T-cell (primary cell): ENCODE results near the gene MNAT1. TPM values are rescaled to one million over a fixed set of nuclear protein-coding genes. Genes with fewer than 3 reads are reported as not detected.

Experiments used
- ATAC-seq, 4 experiments: fragments of 200-7000 bp in 3 of 4; fragments of 150-1000 bp in 1 of 4; cut with Tn5 transposase; replicated peaks in 1 of 4; 1 replicate in 3 of 4; 2 replicates in 1 of 4; pipeline ENCODE4 v1.10.0; 2021; ENCODE audit warnings: moderate library complexity in 3 of 4, mild to moderate bottlenecking in 2 of 4, moderate number of reproducible peaks in 1 of 4
- CTCF ChIA-PET, 2 donors: fragments of 300-600 bp; sonication (Branson Sonifier 250); formaldehyde crosslinking; loops; one replicate each; lab custom pipeline; 2022; ENCODE audit warnings: antibody characterized with exemption in 2 of 2; lab: Charles Lee
- POLR2A ChIA-PET, 2 donors: fragments of 300-600 bp; sonication (Branson Sonifier 250); formaldehyde crosslinking; loops; one replicate each; lab custom pipeline; 2022; ENCODE audit warnings: antibody characterized with exemption in 2 of 2; lab: Charles Lee
- DNase-seq, 35 experiments: peaks; one replicate each; pipeline versions ENCODE4 v3.0.0 to v3.0.0-alpha.2; 2013 to 2023
- H3K27ac ChIP-seq: one replicate; pipeline ENCODE4 v1.5.1; 2013; ENCODE audit warnings: low read length
- H3K27me3 ChIP-seq, 2 experiments: replicated peaks in 1 of 2; 1 replicate in 1 of 2; 2 replicates in 1 of 2; pipeline versions ENCODE4 v1.6.1 to v1.7.0; 2013; ENCODE audit warnings: low read length in 1 of 2, mixed read lengths in 1 of 2; ENCODE audit not compliant: control insufficient read depth in 2 of 2, insufficient read depth in 2 of 2; ENCODE audit errors: extremely low read depth in 1 of 2
- H3K36me3 ChIP-seq, 2 donors: 1 replicate in 1 of 2; 2 replicates in 1 of 2; pipeline versions ENCODE4 v1.6.1 to v1.7.0; 2013; ENCODE audit warnings: low read length in 1 of 2; ENCODE audit not compliant: control insufficient read depth in 2 of 2, insufficient read depth in 1 of 2; ENCODE audit errors: extremely low read depth in 1 of 2
- H3K4me1 ChIP-seq, 2 experiments: 1 replicate in 1 of 2; 2 replicates in 1 of 2; pipeline versions ENCODE4 v1.6.1 to v1.7.0; 2013; ENCODE audit warnings: low read length in 2 of 2, mixed read lengths in 1 of 2; ENCODE audit not compliant: insufficient read depth in 2 of 2, control insufficient read depth in 1 of 2; ENCODE audit errors: extremely low read depth in 1 of 2
- H3K4me3 ChIP-seq, 2 donors: 1 replicate in 1 of 2; 2 replicates in 1 of 2; pipeline versions ENCODE4 v1.5.1 to v1.7.0; 2013; ENCODE audit warnings: mild to moderate bottlenecking in 2 of 2, low read length in 1 of 2, moderate library complexity in 1 of 2; ENCODE audit not compliant: control insufficient read depth in 1 of 2; ENCODE audit errors: extremely low read depth in 1 of 2
- H3K9me3 ChIP-seq: 2 replicates; pipeline ENCODE4 v1.7.0; 2013
- H3K27ac Mint-ChIP-seq, 2 donors: one replicate each; pipeline ENCODE4 v1.8.0; 2020 to 2021; ENCODE audit warnings: mild to moderate bottlenecking in 2 of 2, mixed read lengths in 2 of 2
- H3K27me3 Mint-ChIP-seq, 2 donors: one replicate each; pipeline ENCODE4 v1.8.0; 2021 to 2022; ENCODE audit warnings: mixed read lengths in 2 of 2
- H3K36me3 Mint-ChIP-seq: one replicate; pipeline ENCODE4 v1.8.0; 2021; ENCODE audit warnings: mixed read lengths
- H3K4me1 Mint-ChIP-seq, 3 donors: one replicate each; pipeline ENCODE4 v1.8.0; 2020 to 2022; ENCODE audit warnings: mixed read lengths in 3 of 3, mild to moderate bottlenecking in 1 of 3
- H3K4me3 Mint-ChIP-seq, 3 donors: one replicate each; pipeline ENCODE4 v1.8.0; 2020 to 2022; ENCODE audit warnings: mild to moderate bottlenecking in 3 of 3, mixed read lengths in 3 of 3, moderate library complexity in 3 of 3
- H3K9me3 Mint-ChIP-seq, 3 donors: one replicate each; pipeline ENCODE4 v1.8.0; 2020 to 2022; ENCODE audit warnings: mixed read lengths in 3 of 3
- WGBS: methylation state at CpG from one replicate; pipeline ENCODE4 v1.1.5; 2013; ENCODE audit warnings: missing lambda C conversion rate; ENCODE audit not compliant: insufficient coverage; 5-methylcytosine and 5-hydroxymethylcytosine counted together
- total RNA-seq, 35 experiments: library from RNA in 6 of 35; stranded (reverse) in 6 of 35; fragments of 120-200 nt in 1 of 35; gene quantifications; one replicate each; pipeline versions ENCODE4 v1.2.1 to v1.2.4 and lab custom pipeline; 2013 to 2026

Gene MNAT1
- total RNA-seq, 5 donors from 2014 or later (not counting 1 experiment from before 2014, with no cell fraction given) = 14.7 to 24.8 (median 19.2) TPM

GRCh38 chr14:60922050-60922449 is 187.5 kb downstream of the MNAT1 start:
- H3K4me3 ChIP-seq = no peak overlapping the region
- CTCF ChIA-PET = interaction anchor here in 1 of 2 donors (0.6 kb wide), 1 partner anchor 365 kb away, joined by 5 read pairs; no protein-coding TSS in a partner anchor
- no peaks in the 10 kb centered on the region for H3K4me1 ChIP-seq
- POLR2A ChIA-PET = no interaction called here
- WGBS = no CpG with 5 or more reads among the region's 2 CpGs
- no peaks in the 10 kb centered on the region for H3K9me3 Mint-ChIP-seq
- no peak overlapping the region for H3K27ac ChIP-seq
- DNase-seq = no peak
- no peaks in the 10 kb centered on the region for H3K4me1 Mint-ChIP-seq
- peaks cover 32% of the 10 kb centered on the region for H3K36me3 Mint-ChIP-seq
- no peaks in the 10 kb centered on the region for H3K27me3 ChIP-seq
- H3K4me3 Mint-ChIP-seq = no peak overlapping the region
- no peaks in the 10 kb centered on the region for H3K36me3 ChIP-seq
- H3K27me3 Mint-ChIP-seq = no peaks in the 10 kb centered on the region
- no peak overlapping the region for H3K27ac Mint-ChIP-seq
- no peak for ATAC-seq
- no peaks in the 10 kb centered on the region for H3K9me3 ChIP-seq

- Histone ChIP-seq H3K27me3 (no peaks in the 10 kb centered on the region), H3K9me3 (no peaks in the 10 kb centered on the region), H3K36me3 (no peaks in the 10 kb centered on the region), H3K4me1 (no peaks in the 10 kb centered on the region), H3K27ac (no peak overlapping the region), H3K4me3 (no peak overlapping the region)
- H3K4me3 Mint-ChIP-seq = no peak overlapping the region
- peaks cover 0 to 6% (median 0%) of the 10 kb centered on the region in 3 donors for H3K4me1 Mint-ChIP-seq
- H3K27me3 Mint-ChIP-seq = no peaks in the 10 kb centered on the region
- H3K9me3 Mint-ChIP-seq = no peaks in the 10 kb centered on the region
- WGBS = no CpG with 5 or more reads among the region's 1 CpG
- peaks cover 16% of the 10 kb centered on the region for H3K36me3 Mint-ChIP-seq
- H3K27ac Mint-ChIP-seq = no peak overlapping the region
- DNase-seq (no peak), ATAC-seq (no peak)
- CTCF ChIA-PET = no interaction called here
- POLR2A ChIA-PET = no interaction called here
These were observed 190.7 kb downstream of the MNAT1 start for GRCh38 chr14:60925286-60925685.

- Mint-ChIP-seq H3K27ac (no peak overlapping the region), H3K4me1 (peaks cover 0 to 6% (median 0%) of the 10 kb centered on the region in 3 donors), H3K9me3 (no peaks in the 10 kb centered on the region), H3K4me3 (no peak overlapping the region), H3K36me3 (peaks cover 16% of the 10 kb centered on the region), H3K27me3 (no peaks in the 10 kb centered on the region)
- ChIA-PET POLR2A (no interaction called here), CTCF (no interaction called here)
- Histone ChIP-seq H3K9me3 (no peaks in the 10 kb centered on the region), H3K27ac (no peak overlapping the region), H3K36me3 (no peaks in the 10 kb centered on the region), H3K4me3 (no peak overlapping the region), H3K4me1 (no peaks in the 10 kb centered on the region), H3K27me3 (no peaks in the 10 kb centered on the region)
- DNase-seq (no peak), ATAC-seq (no peak)
- 74% methylated on average over 3 of the region's 3 CpGs for WGBS
These were observed 191.4 kb downstream of the MNAT1 start for GRCh38 chr14:60926002-60926401.

- Histone ChIP-seq H3K27me3 (no peaks in the 10 kb centered on the region), H3K9me3 (no peaks in the 10 kb centered on the region), H3K27ac (no peak overlapping the region), H3K4me1 (no peaks in the 10 kb centered on the region), H3K36me3 (no peaks in the 10 kb centered on the region), H3K4me3 (no peak overlapping the region)
- Mint-ChIP-seq H3K9me3 (no peaks in the 10 kb centered on the region), H3K27ac (no peak overlapping the region), H3K36me3 (peaks cover 20% of the 10 kb centered on the region), H3K4me1 (peaks cover 0 to 6% (median 0%) of the 10 kb centered on the region in 3 donors), H3K4me3 (no peak overlapping the region), H3K27me3 (no peaks in the 10 kb centered on the region)
- ATAC-seq (no peak), DNase-seq (no peak)
- WGBS = no CpG with 5 or more reads among the region's 1 CpG
- ChIA-PET CTCF (no interaction called here), POLR2A (no interaction called here)
These were observed 196.7 kb downstream of the MNAT1 start for GRCh38 chr14:60931218-60931617.

- Mint-ChIP-seq H3K36me3 (peaks cover 19% of the 10 kb centered on the region), H3K4me1 (no peaks in the 10 kb centered on the region), H3K27ac (no peak overlapping the region), H3K4me3 (no peak overlapping the region), H3K27me3 (no peaks in the 10 kb centered on the region), H3K9me3 (peaks cover 0 to 3% (median 0%) of the 10 kb centered on the region in 3 donors)
- ChIA-PET CTCF (no interaction called here), POLR2A (no interaction called here)
- no peaks in the 10 kb centered on the region for H3K27me3 ChIP-seq
- no peaks in the 10 kb centered on the region for H3K9me3 ChIP-seq
- no peaks in the 10 kb centered on the region for H3K4me1 ChIP-seq
- WGBS = 96% methylated on average over 5 of the region's 8 CpGs
- no peak overlapping the region for H3K27ac ChIP-seq
- H3K36me3 ChIP-seq = no peaks in the 10 kb centered on the region
- no peak overlapping the region for H3K4me3 ChIP-seq
- ATAC-seq (no peak), DNase-seq (no peak)
These were observed 199.5 kb downstream of the MNAT1 start for GRCh38 chr14:60933920-60934655.

- ChIA-PET POLR2A (no interaction called here), CTCF (no interaction called here)
- no peak overlapping the region for H3K27ac Mint-ChIP-seq
- Histone ChIP-seq H3K27me3 (no peaks in the 10 kb centered on the region), H3K4me1 (no peaks in the 10 kb centered on the region), H3K4me3 (no peak overlapping the region), H3K9me3 (no peaks in the 10 kb centered on the region), H3K36me3 (no peaks in the 10 kb centered on the region), H3K27ac (no peak overlapping the region)
- ATAC-seq (no peak), DNase-seq (no peak)
- no peaks in the 10 kb centered on the region for H3K27me3 Mint-ChIP-seq
- peaks cover 24% of the 10 kb centered on the region for H3K36me3 Mint-ChIP-seq
- H3K9me3 Mint-ChIP-seq = peaks cover 0 to 3% (median 0%) of the 10 kb centered on the region in 3 donors
- H3K4me3 Mint-ChIP-seq = no peak overlapping the region
- H3K4me1 Mint-ChIP-seq = no peaks in the 10 kb centered on the region
These were observed 200.8 kb downstream of the MNAT1 start for GRCh38 chr14:60935319-60935718.
